PC-3 (cell line): ENCODE measurements around the gene PAPOLA. TPM values are rescaled to one million over a fixed set of nuclear protein-coding genes. Genes with fewer than 3 reads are reported as not detected.

Experiments used
- ATAC-seq: fragments of 200-7000 bp; cut with Tn5 transposase; 2 replicates; pipeline ENCODE4 v1.9.1; 2020; ENCODE audit warnings: mild to moderate bottlenecking, moderate library complexity
- BruUV-seq: library from RNA; stranded (reverse); fragments of 400-500 nt; replicated peaks from 2 replicates; lab custom pipeline; 2021; lab: Mats Ljungman, UMichigan
- CTCF ChIA-PET: fragments of 300-600 bp; sonication (Branson Sonifier 250); formaldehyde crosslinking; loops from one replicate; lab custom pipeline; 2022; ENCODE audit warnings: antibody characterized with exemption; lab: Charles Lee
- POLR2A ChIA-PET: fragments of 300-600 bp; sonication (Branson Sonifier 250); formaldehyde crosslinking; loops from one replicate; lab custom pipeline; 2022; ENCODE audit warnings: antibody characterized with exemption; ENCODE audit not compliant: unreplicated experiment; lab: Charles Lee
- DNase-seq: peaks from one replicate; pipeline ENCODE4 v3.0.0-alpha.2; 2015
- H2AFZ ChIP-seq: fragments of 300-600 bp; sonication (generic); 2 replicates; pipeline ENCODE4 v1.6.0; 2016; ENCODE audit warnings: antibody characterized with exemption, low read length
- H3F3A ChIP-seq: fragments of 300-600 bp; sonication (generic); one replicate; pipeline ENCODE4 v1.6.0; 2017; ENCODE audit warnings: antibody characterized with exemption, low read length, control low read depth, mild to moderate bottlenecking; ENCODE audit not compliant: unreplicated experiment
- H3K27ac ChIP-seq: fragments of 300-600 bp; sonication (generic); 2 replicates; pipeline ENCODE4 v1.5.1; 2016; ENCODE audit warnings: mild to moderate bottlenecking, low read length
- H3K27me3 ChIP-seq: fragments of 300-600 bp; sonication (generic); 2 replicates; pipeline ENCODE4 v1.6.1; 2016; ENCODE audit warnings: low read length, mixed read lengths
- H3K36me3 ChIP-seq: fragments of 300-600 bp; sonication (generic); 2 replicates; pipeline ENCODE4 v1.6.1; 2016; ENCODE audit warnings: low read depth, mixed run types, low read length, mixed read lengths
- H3K4me1 ChIP-seq: fragments of 300-600 bp; sonication (generic); 2 replicates; pipeline ENCODE4 v1.5.1; 2016; ENCODE audit warnings: low read length; ENCODE audit not compliant: insufficient read depth
- H3K4me2 ChIP-seq: fragments of 300-600 bp; sonication (generic); 2 replicates; pipeline ENCODE4 v1.6.0; 2016; ENCODE audit warnings: low read length
- H3K4me3 ChIP-seq: fragments of 300-600 bp; sonication (generic); 2 replicates; pipeline ENCODE4 v1.5.1; 2016; ENCODE audit warnings: mild to moderate bottlenecking, low read length, mixed read lengths
- H3K79me2 ChIP-seq: fragments of 300-600 bp; sonication (generic); 2 replicates; pipeline ENCODE4 v1.6.1; 2017; ENCODE audit warnings: low read length, mixed read lengths
- H3K9ac ChIP-seq: fragments of 300-600 bp; sonication (generic); 2 replicates; pipeline ENCODE4 v1.6.0; 2016; ENCODE audit warnings: mild to moderate bottlenecking, low read length
- H3K9me2 ChIP-seq: fragments of 300-600 bp; sonication (generic); replicated peaks from 2 replicates; pipeline ENCODE4 v1.6.1; 2016; ENCODE audit warnings: mixed run types, low read length, mixed read lengths
- H3K9me3 ChIP-seq: fragments of 300-600 bp; sonication (generic); 2 replicates; pipeline ENCODE4 v1.6.1; 2016; ENCODE audit warnings: low read length, mixed read lengths
- H4K20me1 ChIP-seq: fragments of 300-600 bp; sonication (generic); 2 replicates; pipeline ENCODE4 v1.6.1; 2016; ENCODE audit warnings: low read length, mixed read lengths
- EZH2 ChIP-seq: fragments of 300-600 bp; sonication (generic); IDR thresholded peaks from one replicate; pipeline ENCODE4 v1.6.1; 2017; ENCODE audit warnings: antibody characterized with exemption, mild to moderate bottlenecking, low read length; ENCODE audit not compliant: unreplicated experiment
- EZH2phosphoT487 ChIP-seq: fragments of 300-600 bp; sonication (generic); IDR thresholded peaks from 2 replicates; pipeline ENCODE4 v1.6.1; 2018; ENCODE audit warnings: mild to moderate bottlenecking, antibody characterized with exemption, low read length, borderline replicate concordance
- intact Hi-C: fragments of 100-400 bp; cut with micrococcal nuclease; formaldehyde crosslinking; loops from 2 replicates; pipeline ENCODE4 v1.9.0; 2023
- total RNA-seq: library from RNA; depleted of rRNA; stranded (reverse); fragments of >200 nt; gene quantifications from 2 replicates; pipeline ENCODE4 v1.2.3, GENCODE V29; 2014
- TF ChIP-seq, protein P1 (sequence below): fragments of 300-600 bp; sonication (generic); conservative IDR thresholded peaks from 2 replicates; pipeline ENCODE4 v1.5.1; 2017; ENCODE audit warnings: antibody characterized with exemption, low read depth, mild to moderate bottlenecking, low read length

Gene PAPOLA
- total RNA-seq, 1 experiment from 2014 or later: 111 TPM

DNA sequence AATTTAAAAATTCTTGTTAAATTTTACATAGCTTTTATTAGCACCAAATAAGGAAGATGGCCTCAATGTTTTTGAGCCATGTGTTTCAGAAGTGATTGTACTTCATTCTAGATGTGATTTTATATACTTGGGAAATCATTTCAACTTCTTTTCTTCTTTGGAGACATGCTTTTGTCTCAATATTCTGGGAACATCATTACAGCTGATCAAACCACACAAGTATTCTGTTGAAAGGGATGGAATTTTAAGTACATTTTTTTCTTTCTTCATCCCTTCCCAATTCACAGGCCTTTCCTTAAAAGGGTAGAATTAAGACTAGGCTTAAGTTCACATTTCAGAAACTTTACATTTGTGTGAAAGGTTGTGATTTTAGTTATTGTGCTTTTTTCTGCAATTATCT, 66.4 kb downstream of the PAPOLA start:
- no peak overlapping the region for H3K4me3 ChIP-seq
- no peaks in the 10 kb centered on the region for H3K4me1 ChIP-seq
- no peak overlapping the region for H3K4me2 ChIP-seq
- H3K9ac ChIP-seq: no peak overlapping the region
- no peaks in the 10 kb centered on the region for H3K9me2 ChIP-seq
- no peaks in the 10 kb centered on the region for H3K79me2 ChIP-seq
- no peaks in the 10 kb centered on the region for H3K9me3 ChIP-seq
- BruUV-seq: no TSS peak
- no peak for DNase-seq
- H2AFZ ChIP-seq: no peak overlapping the region
- intact Hi-C loops: loop anchor here (5.0 kb wide), 1 partner anchor 174 kb away; no protein-coding TSS in a partner anchor
- CTCF ChIA-PET: no interaction called here
- no peak for TF ChIP-seq EZH2
- POLR2A ChIA-PET: no interaction called here
- ATAC-seq: no peak
- H3K27ac ChIP-seq: no peak overlapping the region
- H3K36me3 ChIP-seq: peaks cover 40% of the 10 kb centered on the region
- H3F3A ChIP-seq: no peaks in the 10 kb centered on the region
- no peaks in the 10 kb centered on the region for H3K27me3 ChIP-seq
- H4K20me1 ChIP-seq: peaks cover 4% of the 10 kb centered on the region; the same call in 1 of the 2 replicates

DNA sequence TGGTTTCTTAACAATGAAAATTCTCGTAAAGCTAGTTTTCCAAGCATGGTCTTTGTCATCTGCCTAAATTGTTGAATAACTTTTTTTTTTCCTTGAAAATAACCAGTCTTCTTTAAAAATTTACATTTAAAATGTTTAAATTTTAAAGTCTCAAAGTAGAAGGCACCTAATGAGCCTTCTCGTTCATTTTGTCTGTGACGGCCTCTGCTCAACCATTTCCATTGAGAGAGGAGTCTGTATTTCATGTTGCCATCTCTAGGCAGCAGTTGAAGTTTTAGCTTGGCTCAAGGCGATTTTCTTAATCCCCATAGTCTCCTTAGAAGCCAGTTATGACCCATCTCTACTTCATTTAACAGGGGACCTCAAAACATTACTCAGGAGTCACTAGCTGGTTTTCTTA, 69.1 kb downstream of the PAPOLA start:
- H3K4me1 ChIP-seq: peaks cover 7% of the 10 kb centered on the region; the same call in 1 of the 2 replicates
- H3K36me3 ChIP-seq: peaks cover 24% of the 10 kb centered on the region; the same call in 1 of the 2 replicates
- no TSS peak for BruUV-seq
- intact Hi-C loops: no loop called here
- no peaks in the 10 kb centered on the region for H3K79me2 ChIP-seq
- H3K9me3 ChIP-seq: no peaks in the 10 kb centered on the region
- no peak overlapping the region for H3K9ac ChIP-seq
- H4K20me1 ChIP-seq: peaks cover 4% of the 10 kb centered on the region; the same call in 1 of the 2 replicates
- DNase-seq (no peak), ATAC-seq (no peak)
- H3K4me3 ChIP-seq: no peak overlapping the region
- no peak overlapping the region for H2AFZ ChIP-seq
- no peaks in the 10 kb centered on the region for H3K9me2 ChIP-seq
- no peak overlapping the region for H3K4me2 ChIP-seq
- ChIA-PET POLR2A (no interaction called here), CTCF (no interaction called here)
- H3K27me3 ChIP-seq: no peaks in the 10 kb centered on the region
- H3F3A ChIP-seq: no peaks in the 10 kb centered on the region
- TF ChIP-seq EZH2: no peak
- TF ChIP-seq, protein P1, sequence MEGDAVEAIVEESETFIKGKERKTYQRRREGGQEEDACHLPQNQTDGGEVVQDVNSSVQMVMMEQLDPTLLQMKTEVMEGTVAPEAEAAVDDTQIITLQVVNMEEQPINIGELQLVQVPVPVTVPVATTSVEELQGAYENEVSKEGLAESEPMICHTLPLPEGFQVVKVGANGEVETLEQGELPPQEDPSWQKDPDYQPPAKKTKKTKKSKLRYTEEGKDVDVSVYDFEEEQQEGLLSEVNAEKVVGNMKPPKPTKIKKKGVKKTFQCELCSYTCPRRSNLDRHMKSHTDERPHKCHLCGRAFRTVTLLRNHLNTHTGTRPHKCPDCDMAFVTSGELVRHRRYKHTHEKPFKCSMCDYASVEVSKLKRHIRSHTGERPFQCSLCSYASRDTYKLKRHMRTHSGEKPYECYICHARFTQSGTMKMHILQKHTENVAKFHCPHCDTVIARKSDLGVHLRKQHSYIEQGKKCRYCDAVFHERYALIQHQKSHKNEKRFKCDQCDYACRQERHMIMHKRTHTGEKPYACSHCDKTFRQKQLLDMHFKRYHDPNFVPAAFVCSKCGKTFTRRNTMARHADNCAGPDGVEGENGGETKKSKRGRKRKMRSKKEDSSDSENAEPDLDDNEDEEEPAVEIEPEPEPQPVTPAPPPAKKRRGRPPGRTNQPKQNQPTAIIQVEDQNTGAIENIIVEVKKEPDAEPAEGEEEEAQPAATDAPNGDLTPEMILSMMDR: no peak
- no peak overlapping the region for H3K27ac ChIP-seq

DNA sequence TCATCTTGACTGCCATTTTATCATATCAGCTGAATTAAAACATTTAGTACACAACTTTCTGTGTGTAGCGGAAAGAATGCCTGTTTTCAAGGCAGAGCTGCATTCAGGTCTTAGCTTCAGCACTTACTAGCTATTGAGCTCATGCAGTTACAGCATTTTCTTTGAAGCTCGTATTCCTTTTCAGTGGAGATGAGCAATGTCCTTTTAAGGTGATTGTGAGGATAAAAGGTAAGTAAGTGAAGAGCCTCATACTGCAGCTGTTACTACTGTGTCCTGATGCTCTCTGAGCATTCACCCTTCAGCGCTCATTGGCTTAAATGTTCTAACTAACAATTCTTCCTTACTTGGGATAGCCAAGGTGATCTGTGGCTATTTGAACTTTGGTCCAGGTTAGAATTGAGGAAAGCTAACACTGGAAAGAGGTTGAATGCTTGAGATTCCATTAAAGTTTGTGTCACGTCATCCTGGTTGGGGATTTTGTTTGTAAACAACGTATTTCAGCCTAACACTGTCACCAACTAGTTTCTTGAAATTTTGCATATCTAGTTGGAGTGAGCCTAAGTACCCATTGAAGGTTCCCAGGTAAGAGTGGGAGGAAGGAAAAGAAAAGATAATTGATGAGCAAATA, 71.4 kb downstream of the PAPOLA start:
- CTCF ChIA-PET: no interaction called here
- ATAC-seq: no peak
- H4K20me1 ChIP-seq: no peaks in the 10 kb centered on the region

More for the DNA sequence above, 71.4 kb downstream of the PAPOLA start:
- Histone ChIP-seq H3K4me3 (no peak overlapping the region), H3K9ac (no peak overlapping the region), H3K36me3 (peaks cover 6% of the 10 kb centered on the region; the same call in 1 of the 2 replicates), H3K79me2 (no peaks in the 10 kb centered on the region), H3K4me1 (peaks cover 7% of the 10 kb centered on the region; the same call in 1 of the 2 replicates), H2AFZ (no peak overlapping the region), H3K4me2 (no peak overlapping the region), H3K9me2 (no peaks in the 10 kb centered on the region), H3F3A (no peaks in the 10 kb centered on the region), H3K27me3 (no peaks in the 10 kb centered on the region), H3K9me3 (no peaks in the 10 kb centered on the region), H3K27ac (no peak overlapping the region)
- TF ChIP-seq EZH2phosphoT487: no peak
- no peak for TF ChIP-seq EZH2
- TF ChIP-seq, protein P1: no peak
- no peak for DNase-seq
- intact Hi-C loops: no loop called here
- BruUV-seq: no TSS peak
- POLR2A ChIA-PET: no interaction called here
